Stimulated activated CD4-positive, alpha-beta T cell treated with anti-CD3 and anti-CD28 coated beads, Interleukin-1b, Interleukin-23, amount 100 ng/mL, for 24 hours (primary cell): ENCODE measurements around the gene ANKRD12.

ENCODE experiments used
- DNase-seq, 4 experiments: peaks; one replicate each; pipeline ENCODE4 v3.0.0-alpha.2; 2020; ENCODE audit warnings: low read depth in 4 of 4, low spot score in 1 of 4

The ANKRD12 gene

GRCh38 chr18:9287036-9287435, 150.5 kb downstream of the ANKRD12 start:
- DNase-seq, result no peak

GRCh38 chr18:9289698-9290097, 153.1 kb downstream of the ANKRD12 start:
- DNase-seq, result no peak

- DNase-seq, result no peak
Observed at GRCh38 chr18:9290156-9290555, 153.6 kb downstream of the ANKRD12 start.

GRCh38 chr18:9292047-9292446, 155.5 kb downstream of the ANKRD12 start:
- DNase-seq, result no peak

- no peak for DNase-seq
Observed at GRCh38 chr18:9293948-9294347, 157.4 kb downstream of the ANKRD12 start.

- DNase-seq, result no peak
Observed at GRCh38 chr18:9296233-9297006, 159.8 kb downstream of the ANKRD12 start.

GRCh38 chr18:9297007-9297393, 160.4 kb downstream of the ANKRD12 start:
- no peak for DNase-seq

- DNase-seq, result no peak
Observed at GRCh38 chr18:9304388-9305070, 167.9 kb downstream of the ANKRD12 start.

GRCh38 chr18:9319333-9319732, 182.8 kb downstream of the ANKRD12 start:
- DNase-seq, result no peak

- DNase-seq, result no peak
Observed at GRCh38 chr18:9321017-9321452, 184.5 kb downstream of the ANKRD12 start.

- DNase-seq, result no peak
Observed at GRCh38 chr18:9321736-9322135, 185.2 kb downstream of the ANKRD12 start.

GRCh38 chr18:9322744-9323143, 186.2 kb downstream of the ANKRD12 start:
- DNase-seq, result no peak

GRCh38 chr18:9323750-9324445, 187.3 kb downstream of the ANKRD12 start:
- no peak for DNase-seq

GRCh38 chr18:9325716-9326115, 189.1 kb downstream of the ANKRD12 start:
- no peak for DNase-seq

- DNase-seq, result no peak
Observed at GRCh38 chr18:9328776-9329175, 192.2 kb downstream of the ANKRD12 start.

- no peak for DNase-seq
Observed at GRCh38 chr18:9329471-9329870, 192.9 kb downstream of the ANKRD12 start.

- DNase-seq, result no peak
Observed at GRCh38 chr18:9330419-9330818, 193.8 kb downstream of the ANKRD12 start.

GRCh38 chr18:9333441-9334328, 197.1 kb downstream of the ANKRD12 start:
- DNase-seq, result peak in 2 of 4 experiments; percentile 1 to 2

GRCh38 chr18:9334329-9334972, 197.9 kb downstream of the ANKRD12 start, which contains the start of gene TWSG1:
Gene TWSG1 (plus strand): TSS chr18:9334773. CDS start chr18:9337230, 2,457 bp downstream.
- peak; percentile 82 to 93 (median 87) for DNase-seq

- peak in 1 of 4 experiments; percentile 20 for DNase-seq
Observed at GRCh38 chr18:9334973-9335696, 198.6 kb downstream of the ANKRD12 start.
